Liver (tissue), 9 donors: Measurements from ENCODE around the gene QARS1. TPM values are rescaled to one million over a fixed set of nuclear protein-coding genes. Genes with fewer than 3 reads are reported as not detected.

ENCODE experiments used
- DNase-seq: peaks from one replicate; pipeline ENCODE4 v3.0.0-alpha.2; 2017; ENCODE audit warnings: low spot score
- H3K27ac ChIP-seq, 2 donors: one replicate each; pipeline ENCODE4 v1.7.0; 2013; ENCODE audit warnings: inconsistent platforms in 2 of 2, low read length in 2 of 2, control low read depth in 1 of 2, low read depth in 1 of 2, mild to moderate bottlenecking in 1 of 2
- H3K27me3 ChIP-seq, 4 donors: one replicate each; pipeline versions ENCODE4 v1.6.1 to v1.7.0; 2013; ENCODE audit warnings: low read length in 3 of 4, inconsistent platforms in 1 of 4, mild to moderate bottlenecking in 1 of 4, moderate library complexity in 1 of 4; ENCODE audit not compliant: control insufficient read depth in 4 of 4, insufficient read depth in 4 of 4
- H3K36me3 ChIP-seq, 4 donors: one replicate each; pipeline versions ENCODE4 v1.6.1 to v1.7.0; 2013; ENCODE audit warnings: low read length in 3 of 4, mild to moderate bottlenecking in 3 of 4, low read depth in 1 of 4, moderate library complexity in 1 of 4; ENCODE audit not compliant: control insufficient read depth in 4 of 4, insufficient read depth in 3 of 4
- H3K4me1 ChIP-seq, 4 donors: one replicate each; pipeline versions ENCODE4 v1.6.1 to v1.7.0; 2013; ENCODE audit warnings: low read length in 3 of 4, mild to moderate bottlenecking in 3 of 4, moderate library complexity in 1 of 4; ENCODE audit not compliant: control insufficient read depth in 4 of 4, insufficient read depth in 4 of 4
- H3K4me3 ChIP-seq, 3 donors: one replicate each; pipeline versions ENCODE4 v1.6.1 to v1.7.0; 2013; ENCODE audit warnings: low read length in 3 of 3, control low read depth in 1 of 3, low read depth in 1 of 3, mild to moderate bottlenecking in 1 of 3
- H3K9ac ChIP-seq, 2 donors: one replicate each; pipeline ENCODE4 v1.7.0; 2013; ENCODE audit warnings: low read length in 2 of 2, mild to moderate bottlenecking in 2 of 2, moderate library complexity in 2 of 2, control low read depth in 1 of 2, low read depth in 1 of 2
- H3K9me3 ChIP-seq, 4 donors: one replicate each; pipeline versions ENCODE4 v1.6.1 to v1.7.0; 2013; ENCODE audit warnings: low read length in 3 of 4; ENCODE audit not compliant: control insufficient read depth in 4 of 4
- ATF3 ChIP-seq: IDR thresholded peaks from 2 replicates; pipeline ENCODE4 v1.6.1; 2016; ENCODE audit warnings: antibody characterized with exemption
- EGR1 ChIP-seq, 2 donors: IDR thresholded peaks; 2 replicates each; pipeline ENCODE4 v1.6.1; 2016 to 2018; ENCODE audit warnings: antibody characterized with exemption in 2 of 2, low read depth in 2 of 2
- FOXA1 ChIP-seq: IDR thresholded peaks from 2 replicates; pipeline ENCODE4 v1.6.1; 2016; ENCODE audit warnings: antibody characterized with exemption
- FOXA2 ChIP-seq: IDR thresholded peaks from 2 replicates; pipeline ENCODE4 v1.6.1; 2016; ENCODE audit warnings: antibody characterized with exemption
- GABPA ChIP-seq, 2 donors: IDR thresholded peaks in 1 of 2; conservative IDR thresholded peaks in 1 of 2; 2 replicates each; pipeline ENCODE4 v1.6.1; 2016; ENCODE audit warnings: antibody characterized with exemption in 2 of 2, mild to moderate bottlenecking in 1 of 2, moderate library complexity in 1 of 2
- HNF4A ChIP-seq, 2 donors: conservative IDR thresholded peaks; 2 replicates each; pipeline ENCODE4 v1.6.1; 2016; ENCODE audit warnings: antibody characterized with exemption in 2 of 2, mild to moderate bottlenecking in 2 of 2
- HNF4G ChIP-seq: IDR thresholded peaks from 2 replicates; pipeline ENCODE4 v1.6.1; 2016; ENCODE audit warnings: antibody characterized with exemption
- JUND ChIP-seq, 2 donors: IDR thresholded peaks; 2 replicates each; pipeline ENCODE4 v1.6.1; 2016; ENCODE audit warnings: antibody characterized with exemption in 2 of 2
- MAX ChIP-seq: IDR thresholded peaks from 2 replicates; pipeline ENCODE4 v1.6.1; 2016; ENCODE audit warnings: antibody characterized with exemption
- NR2F2 ChIP-seq: IDR thresholded peaks from 2 replicates; pipeline ENCODE4 v1.6.1; 2016; ENCODE audit warnings: antibody characterized with exemption
- RAD21 ChIP-seq, 2 donors: IDR thresholded peaks; 2 replicates each; pipeline ENCODE4 v1.6.1; 2016; ENCODE audit warnings: antibody characterized with exemption in 2 of 2, mild to moderate bottlenecking in 2 of 2
- RXRA ChIP-seq, 2 donors: IDR thresholded peaks; 2 replicates each; pipeline ENCODE4 v1.6.1; 2017 to 2018; ENCODE audit warnings: antibody characterized with exemption in 2 of 2, mild to moderate bottlenecking in 1 of 2
- SP1 ChIP-seq: IDR thresholded peaks from 2 replicates; pipeline ENCODE4 v1.6.1; 2018; ENCODE audit warnings: antibody characterized with exemption, mild to moderate bottlenecking
- TAF1 ChIP-seq: conservative IDR thresholded peaks from 2 replicates; pipeline ENCODE4 v1.6.1; 2016; ENCODE audit warnings: antibody characterized with exemption, mild to moderate bottlenecking
- YY1 ChIP-seq: IDR thresholded peaks from 2 replicates; pipeline ENCODE4 v1.6.1; 2016; ENCODE audit warnings: antibody characterized with exemption, mild to moderate bottlenecking
- WGBS: extraction: QIAGEN DNeasy Blood & Tissue Kit; methylation state at CpG from one replicate; pipeline ENCODE4 v1.1.7; 2013; 5-methylcytosine and 5-hydroxymethylcytosine counted together
- polyA plus RNA-seq, 2 donors: library from polyadenylated mRNA; stranded (reverse) in 1 of 2; unstranded in 1 of 2; fragments of 200-250 nt in 1 of 2; fragments of >200 nt in 1 of 2; fragmentation: Nextera tagmentation in 1 of 2; extraction: Ambion mirVana in 1 of 2; gene quantifications; one replicate each; pipeline versions ENCODE4 v1.2.1 to v1.2.3, GENCODE V29; 2013 to 2015
- total RNA-seq, 2 donors: library from RNA; depleted of rRNA; stranded (reverse); fragments of >200 nt; gene quantifications; one replicate each; pipeline ENCODE4 v1.2.3, GENCODE V29; 2014
- TF ChIP-seq, protein P1 (sequence below): IDR thresholded peaks from 2 replicates; pipeline ENCODE4 v1.6.1; 2016; ENCODE audit warnings: antibody characterized with exemption
- TF ChIP-seq, protein P2 (sequence below): fragments of 150-350 bp; IDR thresholded peaks from 2 replicates; pipeline ENCODE4 v1.5.1; 2017; ENCODE audit warnings: improper control_type of control experiment, low read depth, low read length; ENCODE audit not compliant: missing input control
- donor health status: healthy.
- donor health status: healthy.
- donor health status: healthy.
- donor health status: healthy.
- donor health status: healthy.

The QARS1 gene
- total and polyA plus RNA-seq, 4 donors = 58.0 to 226 (median 145) TPM

GRCh38 chr3:49140080-49140479, 35.5 kb upstream of the QARS1 start:
- Histone ChIP-seq H3K9me3 (no peaks in the 10 kb centered on the region), H3K36me3 (no peaks in the 10 kb centered on the region), H3K27me3 (no peaks in the 10 kb centered on the region), H3K27ac (no peak overlapping the region), H3K4me1 (peaks cover 0 to 12% (median 9%) of the 10 kb centered on the region in 4 donors), H3K9ac (no peak overlapping the region), H3K4me3 (no peak overlapping the region)
- 77% methylated on average over 3 of the region's 3 CpGs for WGBS
- DNase-seq = no peak
- TF ChIP-seq MAX (no peak), FOXA2 (no peak), FOXA1 (no peak), TAF1 (no peak), JUND (IDR thresholded peaks at IDR 0.05) (no peak), HNF4G (no peak), YY1 (no peak), HNF4A (conservative IDR thresholded peaks at IDR 0.05) (no peak), RAD21 (IDR thresholded peaks at IDR 0.05) (no peak), EGR1 (IDR thresholded peaks at IDR 0.05; ENCODE audit: low read depth in 2 of 2) (no peak), ATF3 (no peak), RXRA (IDR thresholded peaks at IDR 0.05) (no peak), GABPA (IDR thresholded peaks at IDR 0.05 in 1 of 2, conservative IDR thresholded peaks at IDR 0.05 in 1 of 2) (no peak), SP1 (no peak), NR2F2 (no peak)
- TF ChIP-seq, protein P1, sequence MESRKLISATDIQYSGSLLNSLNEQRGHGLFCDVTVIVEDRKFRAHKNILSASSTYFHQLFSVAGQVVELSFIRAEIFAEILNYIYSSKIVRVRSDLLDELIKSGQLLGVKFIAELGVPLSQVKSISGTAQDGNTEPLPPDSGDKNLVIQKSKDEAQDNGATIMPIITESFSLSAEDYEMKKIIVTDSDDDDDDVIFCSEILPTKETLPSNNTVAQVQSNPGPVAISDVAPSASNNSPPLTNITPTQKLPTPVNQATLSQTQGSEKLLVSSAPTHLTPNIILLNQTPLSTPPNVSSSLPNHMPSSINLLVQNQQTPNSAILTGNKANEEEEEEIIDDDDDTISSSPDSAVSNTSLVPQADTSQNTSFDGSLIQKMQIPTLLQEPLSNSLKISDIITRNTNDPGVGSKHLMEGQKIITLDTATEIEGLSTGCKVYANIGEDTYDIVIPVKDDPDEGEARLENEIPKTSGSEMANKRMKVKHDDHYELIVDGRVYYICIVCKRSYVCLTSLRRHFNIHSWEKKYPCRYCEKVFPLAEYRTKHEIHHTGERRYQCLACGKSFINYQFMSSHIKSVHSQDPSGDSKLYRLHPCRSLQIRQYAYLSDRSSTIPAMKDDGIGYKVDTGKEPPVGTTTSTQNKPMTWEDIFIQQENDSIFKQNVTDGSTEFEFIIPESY = no peak

DNA sequence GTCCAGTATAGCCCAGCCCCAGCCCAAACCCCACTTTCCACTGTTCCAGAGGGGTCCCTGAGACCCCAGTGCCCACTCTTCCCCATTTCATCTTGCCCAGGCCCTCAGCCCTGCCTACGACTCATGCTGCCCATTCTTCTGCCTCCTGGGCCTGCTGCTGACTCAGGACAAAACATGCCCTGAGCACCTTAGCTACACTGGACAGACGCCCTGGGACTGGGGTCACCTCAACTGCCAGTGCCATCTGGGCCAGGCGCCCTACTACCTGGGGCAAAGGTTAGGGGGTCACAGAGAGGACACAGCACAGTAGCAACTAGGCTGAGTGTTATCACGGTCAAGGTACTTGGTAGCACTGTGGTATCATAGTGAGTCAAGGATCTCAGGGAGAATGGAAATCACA, 30.9 kb upstream of the QARS1 start:
- no peak for DNase-seq
- Histone ChIP-seq H3K4me1 (peaks cover 2 to 51% (median 46%) of the 10 kb centered on the region in 4 donors), H3K27me3 (no peaks in the 10 kb centered on the region), H3K9me3 (no peaks in the 10 kb centered on the region), H3K27ac (no peak overlapping the region), H3K4me3 (no peak overlapping the region), H3K9ac (no peak overlapping the region), H3K36me3 (no peaks in the 10 kb centered on the region)
- TF ChIP-seq RXRA (IDR thresholded peaks at IDR 0.05) (peak; percentile 79 to 94), SP1 (peak; percentile 27), YY1 (no peak), HNF4A (conservative IDR thresholded peaks at IDR 0.05) (peak; percentile 46 to 63), TAF1 (no peak), GABPA (IDR thresholded peaks at IDR 0.05 in 1 of 2, conservative IDR thresholded peaks at IDR 0.05 in 1 of 2) (no peak), FOXA1 (no peak), ATF3 (no peak), EGR1 (IDR thresholded peaks at IDR 0.05; ENCODE audit: low read depth in 2 of 2) (no peak)
- TF ChIP-seq, protein P1 = no peak
- TF ChIP-seq, protein P2, sequence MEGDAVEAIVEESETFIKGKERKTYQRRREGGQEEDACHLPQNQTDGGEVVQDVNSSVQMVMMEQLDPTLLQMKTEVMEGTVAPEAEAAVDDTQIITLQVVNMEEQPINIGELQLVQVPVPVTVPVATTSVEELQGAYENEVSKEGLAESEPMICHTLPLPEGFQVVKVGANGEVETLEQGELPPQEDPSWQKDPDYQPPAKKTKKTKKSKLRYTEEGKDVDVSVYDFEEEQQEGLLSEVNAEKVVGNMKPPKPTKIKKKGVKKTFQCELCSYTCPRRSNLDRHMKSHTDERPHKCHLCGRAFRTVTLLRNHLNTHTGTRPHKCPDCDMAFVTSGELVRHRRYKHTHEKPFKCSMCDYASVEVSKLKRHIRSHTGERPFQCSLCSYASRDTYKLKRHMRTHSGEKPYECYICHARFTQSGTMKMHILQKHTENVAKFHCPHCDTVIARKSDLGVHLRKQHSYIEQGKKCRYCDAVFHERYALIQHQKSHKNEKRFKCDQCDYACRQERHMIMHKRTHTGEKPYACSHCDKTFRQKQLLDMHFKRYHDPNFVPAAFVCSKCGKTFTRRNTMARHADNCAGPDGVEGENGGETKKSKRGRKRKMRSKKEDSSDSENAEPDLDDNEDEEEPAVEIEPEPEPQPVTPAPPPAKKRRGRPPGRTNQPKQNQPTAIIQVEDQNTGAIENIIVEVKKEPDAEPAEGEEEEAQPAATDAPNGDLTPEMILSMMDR = no peak
- WGBS = 40% methylated on average over 4 of the region's 4 CpGs
